ENCODE results near the gene TUBB.

TUBB gene

DNA sequence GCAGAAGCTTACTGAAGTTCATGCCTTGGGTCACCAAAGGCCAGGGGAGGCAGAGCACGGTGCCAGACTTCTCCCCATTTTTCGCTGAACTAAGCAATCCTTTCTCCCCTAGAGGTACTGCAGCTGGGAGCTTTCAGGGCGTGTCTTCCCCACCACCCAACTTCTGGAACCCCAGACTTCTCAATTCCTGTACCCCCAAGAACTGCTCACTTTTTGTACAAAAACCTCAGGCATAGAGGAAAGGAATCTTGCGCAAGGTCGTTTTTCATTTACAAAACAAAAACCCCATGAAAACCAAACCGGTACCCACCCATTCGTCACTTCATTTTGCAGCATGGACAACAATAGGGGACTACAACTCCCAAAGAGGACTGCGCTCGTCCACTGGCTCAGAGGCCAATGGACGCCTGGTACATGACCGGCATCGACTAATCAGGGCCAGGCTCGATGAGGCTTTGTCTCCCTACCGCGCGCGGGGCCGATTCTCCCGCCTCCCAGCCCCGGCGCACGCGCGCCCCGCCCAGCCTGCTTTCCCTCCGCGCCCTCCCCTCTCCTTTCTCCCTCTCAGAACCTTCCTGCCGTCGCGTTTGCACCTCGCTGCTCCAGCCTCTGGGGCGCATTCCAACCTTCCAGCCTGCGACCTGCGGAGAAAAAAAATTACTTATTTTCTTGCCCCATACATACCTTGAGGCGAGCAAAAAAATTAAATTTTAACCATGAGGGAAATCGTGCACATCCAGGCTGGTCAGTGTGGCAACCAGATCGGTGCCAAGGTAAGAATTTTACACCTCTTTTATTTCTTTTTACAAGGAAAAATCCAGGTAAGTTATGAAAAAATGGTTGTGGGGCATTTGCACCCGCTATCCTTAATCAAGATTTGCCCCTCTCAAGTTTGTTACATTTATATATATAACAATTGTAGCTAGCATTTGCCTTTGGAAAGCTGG, at the start of gene TUBB:
Gene TUBB, plus strand, starts transcription at position 562 of the 947 bp plus-strand sequence. Its CDS starts 155 bp downstream, at position 717.
- DNase-seq (ENCODE audit: low read depth in 2 of 2) = peak; percentile 88 to 92

DNA sequence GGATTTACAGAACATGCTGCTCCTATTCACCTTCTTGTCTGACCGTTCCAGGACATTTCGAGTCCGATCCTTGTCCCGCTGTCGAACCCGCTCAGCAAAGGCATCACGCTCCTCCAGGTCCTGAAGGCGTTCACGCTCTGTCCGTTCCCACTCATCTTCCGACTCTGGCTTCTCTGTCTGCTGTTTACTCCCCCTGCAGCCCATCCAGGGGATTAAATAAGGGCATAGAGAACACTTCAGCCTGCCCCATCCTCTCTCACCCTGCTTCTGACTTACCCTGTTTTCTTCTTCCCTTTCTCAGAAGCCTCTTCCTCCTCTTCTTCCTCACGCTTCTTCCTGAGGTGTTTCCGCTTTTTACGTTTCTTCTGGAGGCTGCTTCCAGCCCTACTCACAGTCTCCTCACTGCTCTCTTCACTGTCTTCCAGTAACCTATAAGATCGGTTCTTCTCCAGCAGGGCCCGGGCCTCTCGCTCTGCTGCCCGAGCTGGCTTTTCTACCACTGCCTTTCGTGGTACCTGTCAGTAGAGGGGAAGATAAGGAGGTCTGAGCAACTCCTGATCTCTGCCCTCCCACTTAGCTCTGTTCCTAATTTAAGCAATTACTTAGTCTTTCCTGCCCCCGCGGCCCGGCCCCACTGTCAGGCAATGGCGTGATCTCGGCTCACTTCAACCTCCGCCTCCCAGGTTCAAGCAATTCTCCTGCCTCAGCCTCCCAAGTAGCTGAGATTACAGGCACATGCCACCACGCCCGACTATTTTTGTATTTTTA, 49.2 kb upstream of the TUBB start:
- no peak for DNase-seq (ENCODE audit: low read depth in 2 of 2)

DNA sequence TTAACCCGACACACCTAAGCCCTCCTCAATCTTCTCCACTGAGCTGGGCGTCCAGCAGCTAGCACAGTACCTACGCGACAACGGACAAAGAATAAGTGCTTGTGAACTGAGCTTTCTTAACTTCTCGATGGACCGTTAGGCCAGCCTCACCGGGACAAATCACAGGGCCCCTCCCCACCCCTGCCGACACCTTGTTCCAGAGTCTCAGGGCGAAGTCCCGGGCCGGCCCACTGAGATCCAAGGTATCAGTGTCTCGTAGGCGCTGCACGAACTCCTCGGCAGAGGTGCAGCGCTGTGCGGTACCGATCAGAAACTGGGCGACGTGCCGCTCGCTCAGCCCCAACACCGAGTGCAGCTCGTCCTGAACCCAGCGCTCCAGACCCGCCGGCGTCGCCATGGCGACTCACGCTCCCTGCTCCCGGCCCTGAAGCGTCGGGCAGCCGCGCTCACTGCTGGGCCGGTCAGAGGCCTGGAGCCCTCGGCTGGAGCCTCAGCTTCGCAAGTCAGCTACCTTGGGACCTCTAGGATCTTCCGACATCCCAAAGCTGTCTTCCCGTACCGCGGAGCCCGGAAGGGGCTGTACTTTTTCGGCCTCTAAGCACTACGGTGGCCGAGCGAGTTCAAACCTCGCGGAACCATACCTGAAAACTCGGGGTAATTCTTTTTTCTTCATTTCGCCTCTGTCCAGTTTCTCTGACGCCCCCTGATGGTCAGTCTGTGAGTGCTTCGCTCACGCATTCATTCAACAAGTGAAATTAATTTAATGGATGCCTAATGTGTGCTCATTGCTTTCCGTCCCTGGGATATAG, 47.5 kb upstream of the TUBB start, which contains the start of gene DHX16:
Gene DHX16, minus strand, starts transcription at position 562 of the 809 bp plus-strand sequence. Its CDS starts 165 bp downstream, at position 397.
- peak; percentile 78 to 91 for DNase-seq (ENCODE audit: low read depth in 2 of 2)

DNA sequence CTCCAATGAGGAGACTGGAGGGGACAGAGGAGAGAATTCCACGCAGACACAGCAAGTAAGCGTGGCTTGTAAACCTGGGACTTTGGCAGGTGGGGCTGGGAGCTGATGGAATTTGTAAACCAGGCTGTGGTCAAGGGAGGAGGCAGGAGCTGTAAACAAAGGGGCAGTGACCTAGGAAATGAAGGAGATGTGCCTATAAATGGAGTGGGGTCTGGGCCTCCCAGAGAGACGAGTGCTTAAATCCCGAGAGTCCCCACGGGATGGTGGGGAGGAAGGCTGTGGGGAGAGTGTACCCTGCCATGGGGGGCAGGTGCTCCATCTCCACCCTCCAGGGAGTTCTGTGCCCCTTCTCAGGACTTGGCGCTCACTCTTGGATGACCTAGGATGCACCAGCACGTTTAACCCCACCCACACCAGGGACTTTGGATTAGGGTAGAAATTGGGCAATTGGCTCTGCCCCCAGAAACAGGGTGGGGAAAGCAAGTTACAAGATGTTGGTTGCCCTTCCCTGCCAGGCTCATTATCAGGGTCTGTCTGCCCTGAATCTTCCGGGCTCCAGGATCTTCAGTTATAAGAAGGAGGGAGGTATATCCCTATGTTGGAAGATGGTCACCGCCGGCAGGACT, 43.4 kb upstream of the TUBB start:
- DNase-seq (ENCODE audit: low read depth in 2 of 2) = no peak

DNA sequence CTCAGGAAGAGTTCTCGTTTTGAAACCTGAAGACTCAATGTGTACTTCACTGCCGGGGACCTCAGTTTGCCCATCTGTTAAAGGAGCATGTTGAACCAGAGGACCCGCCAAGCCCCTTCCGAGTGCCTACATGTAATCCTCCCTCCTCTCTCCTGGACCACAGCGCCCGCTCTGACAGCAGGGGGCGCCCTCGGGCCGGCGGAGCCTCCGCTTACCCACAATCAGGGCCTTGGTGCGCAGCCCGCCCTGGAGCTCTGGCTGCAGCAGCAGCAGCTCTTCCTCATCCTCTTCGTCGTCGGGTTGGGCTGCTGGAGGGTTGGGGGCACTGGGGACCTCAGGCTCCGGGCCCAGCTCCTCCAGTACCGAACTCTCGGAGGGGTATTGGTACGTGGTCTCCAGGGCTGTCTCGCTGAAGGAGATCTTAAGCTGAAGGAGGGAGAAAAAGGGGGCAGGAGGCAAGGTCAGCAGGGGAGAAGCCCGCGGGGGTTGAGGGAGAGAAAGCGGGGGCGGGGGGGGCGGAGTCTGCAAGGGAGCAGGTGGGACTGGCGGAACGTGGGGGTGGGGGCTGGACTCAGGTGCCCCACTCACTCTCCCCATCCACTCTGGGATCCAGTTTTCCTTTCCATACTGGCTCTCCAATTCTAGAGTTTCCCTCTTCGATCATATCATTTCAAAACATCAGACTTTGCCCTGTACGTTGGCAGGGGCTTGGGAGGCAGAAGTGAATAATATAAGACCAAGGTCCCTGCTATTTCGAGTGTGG, 41.0 kb upstream of the TUBB start:
- peak; percentile 80 to 86 for DNase-seq (ENCODE audit: low read depth in 2 of 2)

DNA sequence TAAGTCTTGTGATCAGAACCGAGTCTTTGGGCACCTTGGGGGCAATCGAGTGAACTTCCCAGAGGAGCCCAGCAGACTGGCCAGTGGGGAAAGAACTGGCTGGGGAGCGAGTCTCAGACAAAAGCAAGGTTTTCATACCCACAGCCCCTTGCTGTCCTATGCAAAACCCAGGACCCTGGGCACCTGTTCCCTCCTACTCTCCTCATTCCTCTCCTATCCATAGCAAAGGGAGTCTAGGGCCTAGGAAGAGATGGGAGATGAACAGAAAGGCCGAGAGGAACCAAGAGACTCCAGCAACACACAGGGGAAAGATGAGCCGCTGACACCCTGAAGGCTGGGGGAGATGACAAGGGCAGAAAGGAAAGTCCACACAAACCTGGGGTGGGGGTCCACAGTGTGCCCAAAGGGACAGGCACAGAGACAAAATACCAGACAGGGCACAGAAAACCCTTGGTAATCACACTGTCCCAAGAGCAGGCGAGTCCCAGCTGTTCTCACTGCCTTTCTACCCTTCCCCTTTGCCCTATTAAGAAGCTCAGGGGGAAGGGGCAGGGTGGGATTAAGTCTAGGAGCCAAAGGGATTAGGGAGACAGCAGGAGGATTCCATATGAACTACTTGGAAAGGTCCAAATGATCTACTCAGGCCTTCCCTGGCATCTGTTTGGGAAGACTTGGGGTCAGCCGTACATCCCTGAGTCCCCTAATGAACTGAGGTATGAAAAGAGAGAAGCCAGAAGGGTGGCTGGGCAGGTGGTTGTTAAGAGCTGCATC, 40.2 kb upstream of the TUBB start:
- no peak for DNase-seq (ENCODE audit: low read depth in 2 of 2)

DNA sequence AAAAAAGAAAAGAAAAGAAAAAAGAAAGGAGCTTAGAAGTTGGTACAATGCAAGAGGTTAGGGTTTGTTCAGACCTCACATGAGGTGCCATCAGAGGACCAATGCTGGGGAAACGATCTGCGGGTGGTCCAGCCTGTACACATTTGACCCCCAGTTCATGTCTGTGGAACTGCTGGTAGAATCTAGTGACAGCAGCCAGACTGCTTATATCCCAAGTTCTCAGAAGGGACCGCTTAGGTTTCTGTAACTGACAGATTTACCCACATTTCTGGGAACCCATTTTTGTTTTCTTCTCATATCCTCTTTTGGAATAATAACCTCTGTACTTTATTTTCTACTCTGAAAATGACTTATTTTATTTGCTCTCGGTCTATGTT, 38.4 kb upstream of the TUBB start:
- no peak for DNase-seq (ENCODE audit: low read depth in 2 of 2)

DNA sequence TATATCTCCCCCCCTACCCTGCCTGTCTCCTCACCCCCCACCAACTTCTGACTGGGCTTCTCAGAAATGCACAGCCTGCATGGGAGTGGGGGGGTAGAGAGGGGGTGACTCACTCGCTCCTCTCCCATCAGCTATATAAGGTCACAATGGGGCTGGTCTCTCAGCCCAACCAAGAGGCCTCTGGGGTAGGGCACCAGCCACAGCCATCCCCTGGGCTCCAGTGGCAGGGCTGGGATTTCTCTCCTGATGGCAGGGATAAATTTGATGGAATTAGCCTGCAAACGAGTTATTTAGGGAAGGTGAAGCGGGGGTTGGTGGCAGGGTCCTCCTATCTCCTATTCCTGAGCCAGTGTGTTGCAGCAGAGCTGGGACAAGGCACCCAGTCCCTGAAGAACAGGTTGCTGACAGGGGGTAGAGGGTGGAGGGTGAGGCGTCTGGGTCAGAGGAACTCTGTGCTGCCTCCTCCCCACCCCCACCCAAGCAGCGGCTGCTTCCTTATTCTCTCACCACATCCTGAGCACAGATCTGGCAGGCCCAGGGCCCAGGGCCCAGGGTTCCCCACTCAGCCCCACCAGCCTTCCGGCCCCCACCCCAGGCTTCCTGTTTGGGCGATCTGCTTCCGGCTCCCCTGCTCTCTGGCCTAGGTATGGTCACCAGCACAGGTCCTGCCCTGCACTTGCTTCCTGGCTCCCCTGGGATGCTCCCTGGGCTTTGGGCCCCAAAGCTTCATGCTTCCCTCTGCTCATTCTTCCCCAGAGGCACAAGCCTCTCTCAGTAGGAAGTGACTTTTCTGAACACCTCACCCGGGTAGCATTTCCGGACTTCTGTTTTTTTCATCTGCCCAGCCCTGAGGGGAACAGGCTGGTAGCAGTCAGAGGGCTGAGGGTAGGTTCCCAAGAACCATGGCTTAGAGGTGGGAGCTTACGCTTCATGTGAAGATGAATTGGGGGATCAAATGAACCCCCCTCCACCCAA, 37.7 kb upstream of the TUBB start:
- peak; percentile 62 to 79 for DNase-seq (ENCODE audit: low read depth in 2 of 2)

DNA sequence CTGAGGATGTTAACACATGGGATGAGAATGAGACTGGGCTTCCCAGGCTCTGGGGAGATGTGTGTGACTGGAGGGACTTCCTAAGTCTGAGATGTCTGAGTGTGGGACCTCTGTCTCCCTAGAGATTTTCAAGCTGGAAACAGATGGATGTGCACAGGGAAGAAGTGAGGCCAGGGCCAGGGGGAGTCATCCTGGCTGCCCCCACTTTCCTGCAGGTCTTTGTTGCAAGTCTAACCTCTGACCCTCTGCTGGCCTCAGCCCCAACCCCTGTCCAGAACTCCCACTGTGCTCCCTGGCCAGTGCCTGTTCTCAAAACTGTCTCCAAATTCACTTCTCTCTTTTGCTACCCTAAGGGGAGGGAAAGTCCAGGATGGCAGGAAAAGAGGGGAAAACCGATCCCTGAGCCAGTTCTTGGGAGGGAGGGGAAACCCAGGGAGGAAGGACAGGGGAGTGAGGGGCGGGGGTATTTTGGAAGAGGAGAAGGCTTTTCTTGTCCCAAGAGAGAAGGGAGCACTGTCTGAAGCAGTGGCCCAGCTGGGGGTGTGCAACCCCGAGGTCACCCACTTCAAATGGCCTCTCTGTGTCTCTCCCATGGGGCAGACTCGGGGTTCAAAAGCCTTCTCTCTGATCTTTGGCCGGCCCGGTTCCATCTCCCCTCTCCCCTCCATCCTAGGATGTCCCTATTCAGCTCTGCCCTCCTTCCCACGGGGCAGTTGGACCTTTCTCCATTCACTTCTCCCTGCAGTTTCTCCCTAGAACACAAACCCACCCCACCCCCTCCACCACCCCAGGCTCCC, 36.8 kb upstream of the TUBB start:
- no peak for DNase-seq (ENCODE audit: low read depth in 2 of 2)

DNA sequence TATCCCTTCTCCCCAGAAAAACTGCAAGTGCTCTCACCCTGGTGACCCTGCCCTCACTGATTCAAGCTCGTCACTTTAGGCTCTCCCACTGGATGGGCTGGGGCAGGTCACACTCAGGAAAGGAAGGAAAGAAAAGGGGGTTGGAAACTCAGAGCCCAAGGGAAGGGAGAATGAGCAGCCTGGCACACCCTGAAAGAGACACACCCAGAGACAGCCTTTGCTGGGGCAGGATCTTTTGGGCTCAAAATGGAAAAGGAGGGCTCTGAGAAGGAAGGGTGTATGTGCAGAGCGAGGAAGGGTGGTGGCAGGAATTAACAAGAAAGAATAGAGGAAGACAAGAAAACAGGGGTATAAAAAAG, 36.2 kb upstream of the TUBB start:
- no peak for DNase-seq (ENCODE audit: low read depth in 2 of 2)

DNA sequence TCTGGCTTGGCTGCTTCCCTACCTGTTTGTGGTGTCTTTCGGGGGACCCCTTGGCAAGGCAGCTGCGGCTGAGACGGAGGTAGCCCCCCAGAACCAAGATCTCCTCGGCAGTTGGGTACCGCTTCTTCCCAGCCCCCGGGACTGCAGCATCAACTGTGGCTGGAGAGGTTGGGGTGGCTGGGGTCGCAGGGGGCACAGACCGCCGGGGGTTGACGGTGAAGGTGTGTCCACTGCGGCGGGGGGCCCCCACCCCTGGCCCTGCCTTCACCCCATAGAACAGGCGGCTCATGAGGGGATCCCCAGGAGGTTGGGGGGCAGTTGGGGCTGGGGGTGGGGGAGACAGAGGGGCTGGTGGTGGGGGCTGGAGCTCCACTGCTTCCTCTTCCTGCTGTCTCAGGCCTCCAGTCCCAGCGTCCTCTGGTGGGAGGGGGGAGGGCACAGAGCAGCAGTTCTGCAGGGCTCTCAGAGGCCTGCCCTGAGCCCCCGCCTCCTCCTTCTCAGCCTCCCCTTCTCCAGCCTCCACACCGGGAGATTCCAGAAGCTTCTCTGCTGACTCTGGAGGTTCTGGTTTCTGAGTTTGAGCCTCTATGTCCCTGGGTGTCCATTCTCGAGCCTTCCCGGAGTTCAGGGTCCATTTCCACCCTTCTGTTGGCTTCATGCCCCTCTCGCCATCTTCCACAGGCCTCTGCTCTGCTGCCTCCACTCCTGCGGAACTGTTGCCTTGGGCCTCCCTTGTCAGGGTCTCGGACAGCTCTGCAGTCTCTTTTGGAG, 35.6 kb upstream of the TUBB start:
- DNase-seq (ENCODE audit: low read depth in 2 of 2) = peak; percentile 23 to 47

DNA sequence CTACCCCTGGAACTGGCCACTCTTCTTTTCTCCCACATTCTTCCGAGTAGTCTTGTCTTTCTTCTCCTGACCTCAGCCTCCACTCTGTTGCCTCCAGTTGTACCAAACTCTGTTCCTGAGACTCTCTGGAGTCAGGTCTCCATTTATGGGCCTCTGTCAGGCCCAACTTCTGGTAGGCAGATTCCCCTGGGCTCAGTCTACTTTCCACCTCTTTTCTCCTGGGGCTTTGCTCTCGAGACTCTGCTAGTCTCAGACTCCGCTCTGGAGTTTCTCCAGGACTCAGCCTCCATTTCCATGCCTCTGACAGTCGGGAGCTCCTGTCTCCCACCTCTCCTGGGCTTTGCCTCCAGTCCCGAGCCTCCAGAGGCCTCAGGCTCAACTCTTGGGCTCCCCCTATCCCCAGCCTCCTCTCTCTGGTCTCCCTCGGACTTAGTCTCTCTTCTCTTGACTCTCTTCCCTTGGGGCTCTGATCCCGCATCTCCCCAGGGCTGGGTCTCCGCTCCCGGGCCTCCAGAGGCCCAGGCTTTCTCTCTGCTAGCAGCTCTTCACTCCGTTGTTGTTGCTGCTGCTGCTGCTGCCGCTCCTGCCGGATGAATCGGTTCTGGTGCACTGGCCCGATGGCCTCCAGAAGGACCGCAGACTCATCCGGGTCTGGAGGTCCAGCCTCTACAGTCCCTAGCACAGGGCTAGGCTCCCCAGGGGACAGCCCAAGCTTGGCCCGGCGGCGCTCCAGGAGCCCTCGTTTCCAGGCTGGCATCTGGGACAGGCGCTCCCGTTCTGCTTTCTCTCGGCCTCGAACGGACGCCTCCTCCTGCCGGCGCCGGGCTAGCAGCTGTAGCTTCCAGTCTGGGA, 34.8 kb upstream of the TUBB start:
- DNase-seq (ENCODE audit: low read depth in 2 of 2) = no peak

DNA sequence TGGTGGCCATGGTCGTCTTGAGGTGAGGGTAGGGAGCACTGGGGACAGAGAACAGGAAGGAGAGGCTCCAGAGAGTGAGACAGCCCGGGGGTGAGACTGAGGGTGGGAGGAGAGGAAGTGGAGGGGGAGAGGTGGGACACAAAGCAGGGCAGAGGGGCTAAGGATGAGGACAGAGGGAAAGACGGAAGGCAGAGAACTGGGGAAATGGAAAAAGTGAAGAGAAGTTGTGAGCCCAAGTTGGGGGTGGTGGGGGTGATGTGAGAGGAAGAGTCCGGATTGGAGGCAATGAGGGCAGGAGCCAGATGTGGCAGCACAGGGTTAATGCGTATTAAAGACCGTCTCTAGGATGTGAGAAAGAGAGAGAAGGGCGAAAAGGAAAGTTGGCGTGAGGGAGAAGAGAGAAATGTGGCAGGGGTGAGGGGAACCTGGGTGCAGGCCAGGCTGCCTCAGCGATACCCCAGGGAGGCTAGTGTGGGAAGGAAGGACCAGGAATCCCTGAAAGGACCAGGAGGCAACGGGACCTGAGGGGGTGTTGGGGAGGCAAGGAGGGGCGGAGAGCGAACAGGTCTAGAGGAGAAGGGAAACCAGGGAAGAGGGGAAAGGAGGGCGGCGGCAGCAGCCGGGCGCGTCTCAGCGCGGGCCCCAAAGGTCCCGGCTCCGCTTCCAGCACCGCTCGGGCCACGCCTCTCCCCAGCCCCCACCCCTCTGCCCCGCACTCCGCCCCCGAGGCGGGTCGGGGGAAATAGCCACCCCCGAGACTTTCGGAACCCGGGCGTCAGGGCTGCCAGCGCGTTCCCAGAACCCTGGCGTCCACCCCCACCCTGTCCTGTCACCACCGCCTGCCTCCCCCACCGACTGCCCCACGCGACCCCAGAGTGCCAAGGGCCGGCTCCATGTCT, 33.9 kb upstream of the TUBB start, which contains the start of gene PPP1R18:
Gene PPP1R18, minus strand, starts transcription at position 637 of the 899 bp plus-strand sequence. Its CDS starts 627 bp downstream, at position 10.
- peak; percentile 77 to 89 for DNase-seq (ENCODE audit: low read depth in 2 of 2)

DNA sequence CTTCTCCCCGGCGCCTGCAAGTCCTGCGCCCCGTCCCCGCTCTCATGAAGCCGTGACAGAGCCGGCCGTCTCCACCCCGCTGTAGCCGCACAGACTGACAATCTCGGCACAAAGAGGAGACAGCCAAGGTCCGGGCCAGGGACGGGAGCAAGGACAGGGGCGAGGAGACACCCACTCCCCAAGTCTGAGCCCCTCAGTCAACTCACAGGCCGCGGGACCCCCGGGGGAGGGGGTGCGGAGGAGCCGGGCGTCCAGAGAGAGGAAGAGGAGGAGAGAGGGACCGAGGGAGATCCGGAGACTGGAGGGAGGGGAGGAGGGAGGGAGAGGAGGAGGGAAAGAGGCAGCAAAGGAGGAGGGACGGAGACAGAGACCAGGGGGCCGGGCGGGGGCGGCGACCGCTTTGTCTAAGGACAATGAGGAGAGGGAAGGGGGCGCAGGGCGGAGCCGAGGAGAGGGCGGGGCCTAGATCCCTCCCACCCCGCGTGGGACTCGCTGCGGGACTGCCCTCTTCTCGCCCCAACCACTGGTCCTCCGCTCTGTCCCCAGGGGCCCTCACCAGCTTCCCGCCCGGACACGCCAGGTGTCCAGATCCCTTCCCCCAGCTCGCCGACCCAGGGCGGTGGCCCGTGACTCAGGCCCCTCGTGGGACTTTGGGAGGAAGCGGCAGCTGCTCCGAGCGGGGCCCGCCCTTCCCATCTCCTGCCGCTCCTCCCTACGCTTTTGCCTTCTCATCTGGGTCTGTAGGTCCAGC, 33.1 kb upstream of the TUBB start:
- DNase-seq (ENCODE audit: low read depth in 2 of 2) = peak; percentile 64 to 94
